NCI-H1694 treated with DMSO at 0.1 percent for 48 hours (cell line): ENCODE measurements around the gene TMEM255B.
"Not testable (repeated sequence)": the region's sequence is repeated elsewhere in the genome, so short reads cannot be mapped to it uniquely, and the experiment has no call there.

Source experiments
- DNase-seq: peaks from one replicate; lab custom pipeline; 2025; lab: John Stamatoyannopoulos, UW

Gene TMEM255B

GRCh38 chr13:113749507-113749906 lies 9.5 kb upstream of the TMEM255B start:
- DNase-seq: no peak

GRCh38 chr13:113749967-113750366 lies 9.1 kb upstream of the TMEM255B start:
- DNase-seq: no peak

GRCh38 chr13:113750554-113751399 lies 8.2 kb upstream of the TMEM255B start:
- no peak for DNase-seq

GRCh38 chr13:113751491-113751890 lies 7.5 kb upstream of the TMEM255B start:
- DNase-seq: no peak

GRCh38 chr13:113752211-113752986 lies 6.6 kb upstream of the TMEM255B start:
- DNase-seq: not testable (repeated sequence)

- no peak for DNase-seq
Measured at GRCh38 chr13:113753171-113753570, 5.9 kb upstream of the TMEM255B start.

GRCh38 chr13:113754242-113754641 lies 4.8 kb upstream of the TMEM255B start:
- no peak for DNase-seq

GRCh38 chr13:113754691-113755090 lies 4.3 kb upstream of the TMEM255B start:
- DNase-seq: no peak

- no peak for DNase-seq
Measured at GRCh38 chr13:113756441-113757097, 2.5 kb upstream of the TMEM255B start.

GRCh38 chr13:113759525-113760137 lies 605 bp downstream of the TMEM255B start:
- no peak for DNase-seq

GRCh38 chr13:113761136-113761535 lies 2.1 kb downstream of the TMEM255B start:
- no peak for DNase-seq

GRCh38 chr13:113762075-113762474 lies 3.0 kb downstream of the TMEM255B start:
- no peak for DNase-seq

GRCh38 chr13:113762538-113762937 lies 3.5 kb downstream of the TMEM255B start:
- no peak for DNase-seq

GRCh38 chr13:113763254-113763653 lies 4.2 kb downstream of the TMEM255B start:
- DNase-seq: no peak

- DNase-seq: no peak
Measured at GRCh38 chr13:113763961-113764792, 5.2 kb downstream of the TMEM255B start.

GRCh38 chr13:113764793-113765563 lies 6.0 kb downstream of the TMEM255B start:
- no peak for DNase-seq

- DNase-seq: no peak
Measured at GRCh38 chr13:113765564-113765910, 6.5 kb downstream of the TMEM255B start.

- DNase-seq: no peak
Measured at GRCh38 chr13:113766035-113766800, 7.2 kb downstream of the TMEM255B start.

GRCh38 chr13:113767366-113767765 lies 8.3 kb downstream of the TMEM255B start:
- DNase-seq: no peak
